GM18861 (cell line): ENCODE data around the gene PARD3.
"Not testable (repeated sequence)": the region's sequence is repeated elsewhere in the genome, so short reads cannot be mapped to it uniquely, and the experiment has no call there.

ENCODE experiments used
- ATAC-seq: cut with Tn5 transposase; IDR thresholded peaks from one replicate; pipeline ENCODE4 v1.9.1; 2021; ENCODE audit not compliant: unreplicated experiment

Gene PARD3

DNA sequence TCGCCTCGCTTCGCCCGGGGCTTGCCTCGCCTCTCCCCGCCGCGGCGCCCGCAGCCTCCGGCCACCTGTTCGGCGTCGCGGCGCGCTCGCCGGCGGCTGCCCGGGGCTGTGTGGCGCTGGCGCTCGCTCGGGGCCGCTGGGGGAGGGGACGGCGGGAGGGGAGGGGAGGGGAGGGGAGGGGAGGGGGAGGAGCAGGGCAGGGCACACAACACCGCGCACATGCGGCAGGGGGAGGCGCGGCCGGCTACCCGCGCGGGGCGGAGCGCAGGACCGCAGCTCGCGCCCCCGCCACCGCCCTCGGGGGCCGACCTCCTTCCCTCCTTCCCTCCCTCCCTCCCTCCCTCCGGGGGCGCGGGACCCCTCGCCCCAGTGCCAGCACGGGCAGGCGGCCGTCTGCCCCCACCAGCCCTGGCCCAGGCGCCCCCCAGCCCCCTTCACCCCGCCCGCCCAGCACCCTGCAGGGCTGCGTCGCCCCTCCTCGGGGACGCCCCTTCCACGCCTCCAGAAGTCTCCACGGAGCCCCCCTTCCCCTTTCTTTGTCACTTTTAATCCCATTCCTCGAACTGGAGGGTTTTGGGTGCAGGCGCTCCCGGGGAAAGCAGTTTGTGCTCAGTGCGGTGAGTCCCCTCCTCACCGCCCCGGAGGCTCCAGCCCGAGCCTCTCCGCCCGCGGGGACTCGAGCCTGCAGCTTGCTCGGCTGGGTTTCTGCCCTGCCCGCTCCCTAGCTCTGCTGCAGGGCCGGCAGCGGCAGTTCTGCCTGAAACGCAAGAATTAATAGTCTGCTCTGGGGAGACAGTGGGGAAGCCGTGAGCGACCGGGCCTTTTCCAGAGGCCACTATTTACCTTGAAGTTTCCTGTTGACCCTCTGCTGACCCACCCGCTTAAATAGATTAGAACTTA, at the start of gene PARD3:
Gene PARD3, minus strand, starts transcription at position 112 of the 900 bp plus-strand sequence. CDS start 301 bp downstream, outside the sequence.
- ATAC-seq: peak; percentile 39

DNA sequence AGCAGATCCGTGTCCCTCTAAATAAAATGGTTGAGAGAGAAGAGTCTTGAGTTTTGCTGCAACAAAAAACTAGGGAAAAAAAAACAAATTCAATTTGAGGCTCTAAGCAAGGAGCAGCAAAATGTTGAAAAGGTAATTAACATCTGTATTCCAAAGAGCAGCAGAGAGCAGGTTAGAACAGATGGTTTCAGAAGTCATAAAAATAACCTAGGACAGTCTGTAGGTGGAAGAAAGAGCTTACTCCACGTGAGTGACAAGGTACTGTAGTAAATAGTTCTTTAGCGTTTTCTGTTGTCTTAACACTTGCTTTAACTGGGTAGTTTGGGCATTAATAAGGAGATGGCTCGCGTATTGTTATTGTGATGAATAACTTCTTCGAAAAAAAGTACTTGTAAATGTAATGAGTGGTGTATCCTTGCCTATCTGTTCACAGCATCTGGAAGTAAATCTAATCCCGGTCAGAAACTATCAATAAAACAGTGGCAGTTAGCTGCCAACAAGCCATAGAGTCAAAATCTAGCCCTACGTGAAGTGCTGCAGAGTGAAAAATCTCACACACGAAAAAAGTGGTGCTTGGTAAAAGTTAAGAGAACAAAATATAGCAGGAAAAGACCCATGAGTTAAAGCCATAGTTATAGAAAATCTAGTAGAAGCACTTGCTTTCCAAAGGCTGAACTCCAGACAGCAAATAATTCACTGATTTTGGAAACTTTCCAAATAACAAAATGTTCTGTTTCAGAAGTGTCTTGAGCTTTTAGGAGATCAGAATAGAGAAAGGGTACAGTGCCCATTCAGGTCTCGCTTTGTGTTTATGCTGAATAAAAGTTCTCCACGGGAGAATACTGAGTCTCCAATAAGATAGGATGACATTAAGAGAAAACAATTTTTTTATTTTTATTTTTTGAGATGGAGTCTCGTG, 49.3 kb upstream of the PARD3 start:
- ATAC-seq: no peak

DNA sequence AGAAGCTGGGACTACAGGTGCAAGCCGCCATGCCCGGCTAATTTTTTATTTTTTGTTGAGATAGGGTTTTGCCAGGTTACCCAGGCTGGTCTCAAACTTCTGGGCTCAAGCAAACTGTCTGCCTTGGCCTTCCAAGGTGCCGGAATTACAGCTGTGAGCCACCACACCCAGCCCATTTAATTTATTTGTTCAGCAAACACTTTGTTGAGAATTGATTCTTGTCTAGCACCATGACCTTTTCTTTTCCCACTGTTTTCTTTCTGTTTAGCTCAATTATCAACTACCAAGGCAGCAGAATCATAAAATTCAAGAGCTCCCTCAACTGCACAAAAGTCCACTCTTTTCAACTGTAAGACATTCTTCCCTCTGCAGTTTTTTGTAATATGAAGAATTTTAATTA, 47.8 kb upstream of the PARD3 start:
- ATAC-seq: no peak

GRCh38 chr10:34861293-34862021, 46.4 kb upstream of the PARD3 start:
- no peak for ATAC-seq

GRCh38 chr10:34859170-34859569, 44.1 kb upstream of the PARD3 start:
- no peak for ATAC-seq

DNA sequence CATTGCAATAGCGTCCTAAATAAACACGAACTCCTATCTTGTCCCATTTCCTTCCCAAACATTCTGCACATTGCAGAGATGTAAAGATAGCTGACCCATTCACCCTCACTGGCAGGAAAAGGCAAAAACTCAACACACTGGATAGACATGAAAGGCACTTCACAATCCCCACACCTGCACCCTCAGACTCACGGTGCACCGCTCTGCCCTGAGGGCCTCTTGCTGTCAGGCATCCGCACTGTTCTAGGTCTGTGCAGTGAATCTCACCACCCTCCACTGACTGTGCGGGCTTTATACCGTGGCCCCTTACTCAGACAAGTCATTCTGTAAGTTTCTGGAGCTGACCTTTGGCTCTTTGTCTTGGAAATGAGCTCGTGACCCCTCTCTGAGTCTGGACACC, 42.9 kb upstream of the PARD3 start:
- no peak for ATAC-seq

DNA sequence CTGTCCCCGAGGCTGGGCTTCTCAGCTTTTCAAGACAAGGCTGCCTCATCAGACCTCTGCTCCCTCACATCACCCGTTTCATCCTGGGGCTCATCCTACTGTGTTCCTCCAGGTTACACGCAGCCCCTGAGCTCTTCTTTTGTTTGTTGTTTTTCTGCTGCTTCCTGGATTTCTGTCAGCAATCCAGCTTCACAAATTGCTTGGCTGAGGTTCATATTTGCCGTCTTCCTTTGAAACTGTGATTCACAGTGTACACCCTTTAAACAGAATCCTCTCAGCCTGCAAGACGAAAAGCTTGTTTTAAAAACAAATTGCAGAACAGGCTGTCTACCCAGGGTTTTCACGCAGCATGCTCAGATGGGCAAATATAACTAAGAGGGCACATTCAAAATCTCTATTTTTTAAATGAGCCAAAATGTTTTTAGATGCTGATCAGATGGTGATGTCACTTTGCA, 39.1 kb upstream of the PARD3 start:
- ATAC-seq: no peak

DNA sequence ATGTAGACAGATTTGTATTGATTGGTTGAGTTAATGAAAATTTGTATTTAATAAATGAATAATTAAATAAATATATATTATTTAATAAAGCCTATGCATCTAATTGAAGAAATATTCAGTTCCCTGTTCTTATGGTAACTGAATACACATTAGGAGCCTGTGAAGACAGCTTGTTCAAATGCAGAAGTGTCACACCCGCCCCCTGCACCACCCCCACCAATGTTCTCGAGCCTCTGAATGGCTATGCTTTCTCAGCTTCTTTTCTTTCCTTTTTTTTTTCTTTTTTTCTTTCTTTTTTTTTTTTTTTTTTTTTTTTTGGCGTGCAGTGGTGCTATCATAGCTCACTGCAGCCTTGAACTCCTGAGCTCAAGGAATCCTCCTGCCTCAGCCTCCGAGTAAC, 38.3 kb upstream of the PARD3 start:
- no peak for ATAC-seq

DNA sequence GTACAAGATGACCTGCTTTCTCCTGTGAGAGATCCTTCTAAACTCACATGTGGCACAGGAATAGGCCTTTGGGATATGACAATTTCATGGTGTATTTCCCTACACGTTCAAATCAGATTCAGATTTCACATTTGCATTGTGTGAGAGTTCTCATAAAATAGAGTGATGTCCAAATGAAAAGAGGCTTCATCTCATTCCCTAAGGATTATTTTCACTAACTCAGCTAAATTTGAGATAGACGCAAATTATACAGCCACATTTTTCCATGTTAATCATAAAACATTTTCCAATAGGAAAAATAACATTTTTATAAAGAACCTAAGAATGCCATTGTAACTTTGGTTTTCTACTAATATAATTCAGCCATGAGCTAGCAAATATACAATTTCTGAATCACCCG, 35.5 kb upstream of the PARD3 start:
- ATAC-seq: no peak

DNA sequence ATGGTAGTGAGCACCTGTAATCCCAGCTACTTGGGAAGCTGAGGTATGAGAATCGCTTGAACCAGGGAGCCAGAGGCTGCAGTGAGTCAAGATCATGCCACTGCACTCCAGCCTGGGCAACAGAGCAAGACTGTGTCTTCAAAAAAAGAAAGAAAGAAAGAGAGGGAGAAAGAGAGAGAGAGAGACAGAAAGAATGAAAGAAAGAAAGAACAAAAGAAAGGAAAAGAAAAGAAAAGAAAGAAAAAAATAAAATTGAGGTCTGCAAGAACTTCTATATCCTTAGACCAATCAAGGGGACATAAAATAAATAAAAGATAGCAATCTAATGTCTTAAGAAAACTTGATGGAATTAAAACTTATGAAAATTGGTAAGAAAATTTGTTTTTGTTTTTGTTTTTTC, 34.9 kb upstream of the PARD3 start:
- ATAC-seq: no peak

DNA sequence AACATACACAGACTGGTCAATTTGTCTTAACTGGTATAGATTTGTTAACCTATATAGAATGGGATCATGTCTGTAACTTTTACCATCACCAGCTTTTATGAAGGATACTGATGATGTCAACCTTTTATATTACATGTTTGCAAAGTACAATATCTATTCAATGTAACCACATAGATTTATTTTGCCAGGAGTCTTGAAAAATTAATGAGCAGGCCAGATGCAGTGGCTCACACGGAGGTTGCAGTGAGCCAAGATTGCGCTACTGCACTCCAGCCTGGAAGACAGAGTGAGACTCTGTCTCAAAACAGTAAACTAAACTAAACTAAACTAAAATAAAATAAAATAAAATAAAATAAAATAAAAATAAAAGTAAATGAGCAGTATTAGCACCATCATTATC, 30.0 kb upstream of the PARD3 start:
- no peak for ATAC-seq

GRCh38 chr10:34844448-34844847, 29.4 kb upstream of the PARD3 start:
- no peak for ATAC-seq

DNA sequence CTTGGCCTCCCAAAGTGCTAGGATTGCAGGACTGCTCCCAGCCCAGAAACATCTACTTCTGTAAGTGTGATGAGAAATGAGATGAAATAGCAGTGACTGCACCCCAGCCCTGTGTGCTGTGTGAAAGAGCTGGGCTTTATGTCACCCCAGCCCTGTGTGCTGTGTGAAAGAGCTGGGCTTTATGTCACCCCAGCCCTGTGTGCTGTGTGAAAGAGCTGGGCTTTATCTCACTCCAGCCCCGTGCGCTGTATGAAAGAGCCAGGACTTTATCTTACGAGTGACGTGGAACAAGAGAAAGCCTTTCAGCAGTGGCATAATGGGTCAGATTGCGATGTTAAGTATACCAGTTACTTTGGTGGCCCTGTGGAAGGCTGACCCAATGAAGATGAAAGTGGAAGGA, 28.4 kb upstream of the PARD3 start:
- not testable (repeated sequence) for ATAC-seq

DNA sequence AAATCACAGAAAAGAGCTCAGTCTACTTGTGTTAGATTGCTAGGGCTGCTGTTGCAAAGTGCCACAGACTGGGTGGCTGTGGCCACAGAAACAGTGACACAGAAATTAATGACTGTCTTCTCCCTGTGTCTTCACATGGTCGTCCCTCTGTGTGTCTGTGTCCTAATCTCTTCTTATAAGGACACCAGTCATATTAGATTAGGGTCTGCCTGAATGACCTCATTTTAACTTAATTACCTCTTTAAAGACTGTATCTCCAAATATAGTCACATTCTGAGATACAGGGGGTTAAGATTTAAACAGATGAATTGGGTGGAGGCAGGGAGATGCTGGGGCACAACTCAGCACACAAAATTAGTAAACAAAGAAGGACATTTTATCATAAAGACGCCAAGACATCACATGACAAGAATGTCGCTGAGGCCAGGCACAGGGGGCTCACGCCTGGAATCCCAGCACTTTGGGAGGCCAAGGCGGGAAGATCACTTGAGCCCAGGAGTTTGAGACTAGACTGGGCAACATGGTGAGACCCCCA, 23.3 kb upstream of the PARD3 start:
- ATAC-seq: no peak

DNA sequence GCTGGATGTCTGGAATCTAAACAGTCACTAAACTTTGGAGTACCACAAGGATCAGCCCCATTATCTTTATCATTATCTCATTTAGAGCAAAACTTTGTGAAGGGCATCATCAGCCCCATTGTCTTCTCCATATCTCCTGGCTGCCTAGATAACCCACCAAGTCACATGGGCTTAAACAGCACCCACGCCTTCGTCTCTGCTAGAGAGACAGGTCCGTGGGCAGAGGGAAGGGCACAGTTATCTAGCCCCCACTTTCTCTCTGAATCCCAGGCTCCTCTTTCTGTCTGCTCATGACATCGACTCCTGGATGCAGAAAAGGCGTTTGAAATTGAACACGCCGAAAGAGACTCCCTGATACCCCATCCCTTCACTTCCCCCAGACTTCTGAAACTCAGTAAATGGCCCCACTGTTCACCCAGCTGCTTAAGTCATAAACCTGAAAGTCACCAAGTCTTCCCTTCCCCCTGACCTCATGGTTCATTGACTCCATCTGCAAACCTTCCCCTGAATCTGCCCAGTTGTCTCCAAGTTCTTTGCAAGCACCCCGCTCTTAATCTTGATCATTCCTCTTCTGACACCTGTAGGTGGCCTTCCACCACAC, 20.9 kb upstream of the PARD3 start:
- peak; percentile 84 for ATAC-seq

- no peak for ATAC-seq
Measured at GRCh38 chr10:34834274-34834673, 19.2 kb upstream of the PARD3 start.

DNA sequence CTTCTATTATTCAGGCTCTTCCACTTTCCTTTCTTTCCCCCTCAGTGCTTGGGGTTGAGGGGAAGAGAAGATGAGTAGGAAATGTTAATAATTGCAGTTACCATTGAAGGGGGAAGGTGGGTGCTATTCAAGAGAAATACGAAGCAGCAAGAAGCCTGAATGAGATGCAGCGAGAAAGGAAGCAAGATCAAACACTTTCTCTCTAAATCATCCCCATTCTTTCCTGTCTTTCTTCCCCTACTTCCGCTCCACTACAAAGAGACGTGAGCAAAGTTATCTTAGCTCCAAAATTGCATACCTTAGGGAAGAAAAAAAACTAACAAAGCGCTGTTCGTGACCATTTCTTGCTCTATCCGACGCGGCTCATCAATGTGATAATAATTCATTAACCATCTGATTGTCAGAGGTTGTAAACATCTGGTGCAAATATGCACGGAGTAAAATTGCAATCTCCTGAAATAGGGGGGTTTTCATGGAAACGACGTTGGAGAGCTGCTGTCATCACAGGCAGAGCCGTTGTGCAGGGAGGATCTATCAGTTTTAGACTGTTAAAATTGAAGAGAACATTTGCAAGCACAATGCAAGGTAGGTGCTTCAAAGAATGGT, 15.2 kb upstream of the PARD3 start:
- ATAC-seq: no peak

DNA sequence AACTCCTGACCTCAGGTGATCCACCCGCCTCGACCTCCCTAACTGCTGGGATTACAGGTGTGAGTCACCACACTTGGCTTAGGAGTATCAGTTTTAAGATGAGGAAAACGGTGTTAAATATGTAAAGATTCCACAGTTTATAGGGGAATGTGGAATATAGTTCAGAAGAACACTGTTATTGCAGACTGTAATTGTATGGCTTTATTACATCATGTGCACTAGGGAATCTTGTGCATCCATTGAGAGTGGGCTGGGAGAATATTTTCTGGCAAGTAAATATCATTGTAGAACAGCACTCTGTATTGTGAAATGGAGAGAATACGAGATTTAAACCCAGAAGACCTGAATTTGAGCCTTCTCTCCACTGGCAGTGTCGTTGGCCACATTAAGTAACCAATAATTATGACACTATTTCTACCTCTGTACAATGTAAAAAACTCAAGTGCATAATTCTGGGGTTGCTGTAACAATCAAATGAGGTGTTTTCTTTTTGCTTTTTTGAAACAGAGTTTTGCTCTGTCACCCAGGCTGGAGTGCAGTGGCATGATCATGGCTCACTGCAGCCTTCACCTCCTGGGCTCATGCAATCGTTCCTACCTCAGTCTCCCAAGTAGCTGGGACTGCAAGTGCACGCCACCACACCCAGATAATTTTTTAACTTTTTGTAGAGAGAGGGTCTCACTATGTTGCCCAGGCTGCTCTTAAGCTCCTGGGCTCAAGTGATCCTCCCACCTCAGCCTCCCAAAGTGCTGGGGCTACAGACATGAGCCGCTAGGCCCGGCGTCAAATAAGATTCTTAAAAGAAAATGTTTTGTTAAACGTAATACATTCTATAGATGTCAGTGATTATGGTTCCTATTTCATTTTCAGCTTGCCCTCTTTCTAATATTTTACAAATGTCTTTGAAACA, 12.0 kb upstream of the PARD3 start:
- ATAC-seq: no peak

- ATAC-seq: no peak
Measured at GRCh38 chr10:34826221-34826620, 11.1 kb upstream of the PARD3 start.
